Measurements from ENCODE around the gene HS6ST1.

The HS6ST1 gene, protein sequence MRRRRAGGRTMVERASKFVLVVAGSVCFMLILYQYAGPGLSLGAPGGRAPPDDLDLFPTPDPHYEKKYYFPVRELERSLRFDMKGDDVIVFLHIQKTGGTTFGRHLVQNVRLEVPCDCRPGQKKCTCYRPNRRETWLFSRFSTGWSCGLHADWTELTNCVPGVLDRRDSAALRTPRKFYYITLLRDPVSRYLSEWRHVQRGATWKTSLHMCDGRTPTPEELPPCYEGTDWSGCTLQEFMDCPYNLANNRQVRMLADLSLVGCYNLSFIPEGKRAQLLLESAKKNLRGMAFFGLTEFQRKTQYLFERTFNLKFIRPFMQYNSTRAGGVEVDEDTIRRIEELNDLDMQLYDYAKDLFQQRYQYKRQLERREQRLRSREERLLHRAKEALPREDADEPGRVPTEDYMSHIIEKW

GRCh38 chr2:128318776-128319464, at the start of gene HS6ST1:
Gene HS6ST1 (minus strand): TSS chr2:128318868. CDS start chr2:128318563, 305 bp downstream.
- DNase-seq = peak; percentile 53

DNA sequence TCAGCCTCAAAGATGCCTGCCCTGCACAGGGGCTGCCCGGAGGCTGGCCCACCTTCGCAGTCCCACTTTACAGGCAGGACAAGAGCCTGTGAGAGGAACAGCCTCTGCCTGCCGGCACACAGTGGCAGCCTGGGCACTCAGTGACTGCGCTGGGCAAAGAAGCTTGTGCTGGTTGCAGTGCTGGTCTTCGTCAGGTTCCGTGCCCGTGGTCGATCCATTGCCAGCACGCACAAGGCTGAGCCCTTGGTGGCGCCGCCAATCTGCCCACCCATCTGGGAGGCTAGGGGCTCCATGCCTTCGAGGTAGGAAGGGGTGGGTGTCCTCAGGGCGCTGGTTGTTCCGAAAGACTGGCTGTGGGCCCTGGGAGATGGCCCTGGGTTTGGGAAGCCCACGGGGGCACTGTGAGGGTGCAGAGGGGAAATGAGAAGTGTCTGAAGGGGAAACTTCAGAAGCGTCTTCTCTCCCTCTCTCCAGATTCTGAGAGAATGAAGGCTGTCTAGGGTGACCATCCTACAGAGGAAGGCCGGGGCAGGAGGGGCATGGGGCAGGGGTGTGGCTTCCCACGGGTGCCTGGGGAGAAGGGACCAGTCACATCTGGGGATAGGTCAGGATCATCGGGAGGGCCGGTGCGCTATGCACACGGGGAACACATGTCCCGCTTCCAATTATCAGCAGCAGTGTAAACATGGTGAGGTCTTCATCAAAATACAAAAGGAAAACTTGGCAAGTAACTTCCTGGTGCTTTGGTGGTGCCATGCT, 49.1 kb upstream of the HS6ST1 start:
- DNase-seq = no peak

DNA sequence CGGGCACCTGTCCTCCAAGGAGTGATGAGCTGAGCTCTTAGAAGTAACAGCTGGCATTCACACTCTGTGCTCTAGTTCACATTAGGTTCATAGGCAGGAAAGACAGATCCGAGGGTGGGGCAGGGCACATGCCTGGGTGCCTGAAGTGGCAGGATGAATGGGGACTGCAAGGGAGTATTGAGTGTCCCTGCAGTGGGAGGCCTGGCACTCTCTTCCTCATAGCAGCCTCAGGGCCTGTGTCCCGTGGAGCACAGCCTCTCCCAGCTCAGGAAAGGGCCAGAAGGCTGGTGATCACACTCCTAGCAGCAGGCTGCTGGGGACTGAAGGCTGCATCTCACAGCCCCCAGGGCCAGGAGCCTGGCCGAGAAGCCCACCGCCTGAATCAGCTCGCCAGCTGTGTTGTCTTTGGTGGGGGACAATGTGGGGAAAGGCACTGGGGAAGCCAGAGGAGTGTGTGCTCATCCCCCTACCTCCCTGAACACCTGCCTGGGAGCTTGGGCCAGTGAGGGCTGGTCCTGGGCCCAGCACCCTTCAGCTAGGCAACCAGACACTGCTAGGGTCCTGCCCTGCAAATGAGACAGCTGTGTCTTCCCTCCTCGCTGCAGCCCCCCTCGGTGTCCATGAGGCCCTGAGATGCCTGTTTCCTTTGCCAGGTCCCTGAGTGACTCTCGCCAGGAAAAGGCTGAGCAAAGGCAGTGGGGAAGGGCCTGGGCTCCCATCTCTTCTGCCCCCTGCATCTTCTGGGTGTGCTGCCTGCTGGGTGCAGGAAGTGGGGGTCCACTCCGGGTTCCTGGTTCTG, 48.2 kb upstream of the HS6ST1 start:
- DNase-seq = no peak

DNA sequence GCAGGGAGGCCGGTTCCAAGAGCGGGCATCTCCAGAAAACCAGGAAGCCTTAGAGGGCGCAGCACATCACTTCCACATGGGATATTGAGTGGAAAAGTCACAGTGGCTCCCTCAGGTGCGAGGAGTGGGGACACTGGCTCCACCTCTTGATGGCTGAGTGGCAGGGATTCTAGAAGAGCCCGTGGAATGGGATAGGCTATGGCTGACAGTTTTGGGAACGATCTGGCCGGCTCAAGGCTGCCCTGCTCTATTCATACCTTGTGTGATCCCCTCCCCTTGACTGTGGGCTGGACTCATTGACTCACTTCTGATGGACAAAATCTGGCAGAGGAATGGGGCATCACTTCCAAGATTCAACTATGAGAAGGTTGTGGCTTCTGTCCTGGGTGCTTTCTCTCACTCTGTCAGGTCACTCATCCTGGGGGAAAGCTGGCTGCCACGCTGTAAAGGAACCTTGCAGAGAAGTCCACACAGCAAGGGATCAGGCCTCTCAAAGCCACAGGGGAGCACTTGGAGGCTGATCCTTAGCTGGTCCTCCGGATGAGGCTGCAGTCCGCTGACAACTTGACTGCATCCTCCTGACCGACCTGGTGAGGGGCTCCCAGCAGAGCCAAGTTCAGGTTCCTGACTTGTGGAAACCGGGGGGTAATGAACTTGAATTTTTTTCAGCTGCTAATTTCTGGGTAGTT, 46.7 kb upstream of the HS6ST1 start:
- DNase-seq = no peak

GRCh38 chr2:128364441-128364911, 45.8 kb upstream of the HS6ST1 start:
- no peak for DNase-seq

DNA sequence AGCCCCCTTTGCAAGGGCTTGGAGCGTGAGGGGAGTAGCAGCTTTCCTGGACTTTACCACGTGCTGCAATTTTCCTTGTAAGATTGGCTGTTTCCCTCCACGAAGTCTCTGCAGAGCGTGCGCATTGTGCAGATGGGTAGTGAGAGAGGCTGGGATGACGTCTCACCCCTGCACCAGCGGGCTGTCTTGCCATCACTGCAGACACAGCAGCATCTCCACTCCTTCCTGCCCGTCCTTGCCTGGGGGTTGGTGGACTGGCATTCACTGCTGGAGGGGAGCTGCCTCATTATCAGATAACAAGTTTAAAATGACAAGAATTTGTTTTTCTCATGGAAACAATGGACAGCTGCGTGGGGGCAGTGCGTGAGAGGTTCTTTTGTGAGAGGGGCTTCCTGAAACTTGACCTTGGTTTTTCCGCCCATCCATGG, 45.3 kb upstream of the HS6ST1 start:
- DNase-seq = no peak

GRCh38 chr2:128362889-128363228, 44.2 kb upstream of the HS6ST1 start:
- DNase-seq = no peak

DNA sequence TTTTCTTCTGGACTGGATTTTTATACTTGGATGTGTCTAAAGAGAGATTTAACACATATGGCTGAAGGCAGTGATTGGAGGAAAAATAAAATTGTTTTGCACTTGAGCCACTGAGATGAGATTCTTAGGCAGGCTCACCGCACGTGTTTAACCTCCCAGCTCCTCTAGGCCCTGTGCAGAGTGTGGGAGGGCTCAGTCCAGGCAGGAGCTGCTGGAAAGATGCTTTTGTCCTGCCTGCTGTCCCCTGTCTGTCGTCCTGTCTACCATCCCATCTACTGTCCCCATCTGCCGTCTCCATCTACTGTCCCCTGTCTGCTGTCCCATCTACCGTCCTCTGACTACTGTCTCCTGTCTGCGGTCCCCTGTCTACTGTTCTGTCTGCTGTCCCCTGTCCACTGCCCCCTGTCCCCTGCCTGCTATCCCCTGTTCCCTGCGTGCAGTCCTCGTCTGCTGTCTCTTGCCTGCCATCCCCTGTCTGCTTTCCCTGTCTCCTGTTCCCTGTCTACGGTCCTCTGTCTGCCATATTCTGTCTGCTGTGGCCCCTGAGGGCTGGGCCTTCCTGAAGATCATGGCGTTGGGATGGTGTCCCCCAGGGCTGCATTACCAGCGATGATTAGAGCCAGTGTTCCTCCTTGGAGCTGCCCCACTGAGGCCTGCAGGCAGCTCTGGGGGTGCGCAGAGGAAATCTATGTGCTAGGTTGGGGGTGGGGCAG, 43.7 kb upstream of the HS6ST1 start:
- DNase-seq = no peak

DNA sequence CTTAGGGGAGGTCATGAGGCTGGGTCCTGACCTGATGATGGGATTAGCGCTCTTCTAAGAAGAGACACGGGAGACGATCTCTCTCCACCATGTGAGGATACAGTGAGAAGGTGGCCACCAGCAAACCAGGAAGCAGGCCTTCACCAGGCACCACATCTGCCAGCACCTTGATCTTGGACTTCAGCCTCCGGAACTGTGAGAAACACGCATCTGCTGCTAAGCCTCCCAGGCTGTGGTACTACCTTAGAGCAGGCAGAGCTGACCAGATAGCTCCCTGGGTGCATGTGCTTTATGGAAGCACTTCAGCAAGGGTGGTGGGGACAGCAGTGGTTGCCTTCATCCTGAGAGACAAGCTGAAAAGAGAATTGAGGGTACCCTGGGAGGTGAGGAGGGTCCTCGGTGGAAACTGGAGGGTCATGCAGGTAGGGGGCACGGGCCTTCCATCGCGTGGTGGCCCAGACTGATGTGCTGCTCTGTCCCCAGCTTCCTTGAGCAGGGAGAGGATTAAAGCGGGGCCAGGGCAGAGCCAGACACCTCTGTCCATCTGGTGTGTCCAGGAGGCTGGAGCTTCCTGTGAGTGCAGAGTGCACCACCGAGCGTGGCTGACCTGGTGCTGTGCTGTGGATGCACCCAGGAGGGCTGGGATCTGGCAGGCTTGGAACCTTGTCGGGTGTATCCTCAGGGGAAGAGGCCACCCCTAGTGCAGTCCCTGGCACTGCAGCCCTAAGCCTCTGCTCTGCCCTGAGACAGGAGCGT, 42.9 kb upstream of the HS6ST1 start:
- no peak for DNase-seq

GRCh38 chr2:128360711-128361110, 42.0 kb upstream of the HS6ST1 start:
- no peak for DNase-seq

GRCh38 chr2:128359841-128360240, 41.2 kb upstream of the HS6ST1 start:
- no peak for DNase-seq

DNA sequence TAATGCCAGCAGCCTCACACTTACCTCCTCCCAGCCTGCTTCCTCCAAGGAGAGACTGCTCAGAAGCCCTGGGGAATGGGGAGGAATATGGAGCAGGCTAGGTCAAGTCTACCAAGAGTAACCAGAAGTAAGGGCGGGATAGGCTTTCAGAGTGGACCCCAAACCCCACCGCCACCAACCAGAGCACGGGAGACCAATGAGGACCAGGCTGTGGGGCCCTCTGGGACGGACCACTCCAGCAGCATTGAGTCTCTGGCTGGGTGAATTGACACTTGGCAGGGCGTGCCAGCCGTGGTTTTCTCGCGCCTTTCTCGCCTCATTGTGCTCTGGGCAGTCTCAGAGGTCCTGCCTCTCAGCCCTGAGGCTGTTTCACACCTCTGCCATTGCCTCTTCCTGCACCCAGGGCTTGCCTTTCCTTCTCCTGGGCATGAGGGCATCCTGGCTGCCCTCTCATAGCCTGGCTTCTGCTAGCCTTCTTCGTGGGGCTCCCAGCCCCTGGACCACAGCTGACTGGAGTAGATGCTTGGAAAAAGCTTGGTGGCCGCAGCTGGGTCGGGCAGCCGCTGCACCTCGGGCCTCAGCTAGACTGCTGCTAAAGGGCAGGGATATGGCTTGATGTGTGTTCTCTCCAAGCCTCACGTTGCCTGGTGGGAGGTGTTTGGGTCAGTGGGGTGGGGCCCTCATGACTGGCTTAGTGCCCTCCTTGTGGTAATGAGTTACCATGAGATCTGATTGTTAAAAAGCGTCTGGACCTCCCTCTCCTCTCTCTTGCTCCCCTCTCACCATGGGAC, 40.5 kb upstream of the HS6ST1 start:
- no peak for DNase-seq

DNA sequence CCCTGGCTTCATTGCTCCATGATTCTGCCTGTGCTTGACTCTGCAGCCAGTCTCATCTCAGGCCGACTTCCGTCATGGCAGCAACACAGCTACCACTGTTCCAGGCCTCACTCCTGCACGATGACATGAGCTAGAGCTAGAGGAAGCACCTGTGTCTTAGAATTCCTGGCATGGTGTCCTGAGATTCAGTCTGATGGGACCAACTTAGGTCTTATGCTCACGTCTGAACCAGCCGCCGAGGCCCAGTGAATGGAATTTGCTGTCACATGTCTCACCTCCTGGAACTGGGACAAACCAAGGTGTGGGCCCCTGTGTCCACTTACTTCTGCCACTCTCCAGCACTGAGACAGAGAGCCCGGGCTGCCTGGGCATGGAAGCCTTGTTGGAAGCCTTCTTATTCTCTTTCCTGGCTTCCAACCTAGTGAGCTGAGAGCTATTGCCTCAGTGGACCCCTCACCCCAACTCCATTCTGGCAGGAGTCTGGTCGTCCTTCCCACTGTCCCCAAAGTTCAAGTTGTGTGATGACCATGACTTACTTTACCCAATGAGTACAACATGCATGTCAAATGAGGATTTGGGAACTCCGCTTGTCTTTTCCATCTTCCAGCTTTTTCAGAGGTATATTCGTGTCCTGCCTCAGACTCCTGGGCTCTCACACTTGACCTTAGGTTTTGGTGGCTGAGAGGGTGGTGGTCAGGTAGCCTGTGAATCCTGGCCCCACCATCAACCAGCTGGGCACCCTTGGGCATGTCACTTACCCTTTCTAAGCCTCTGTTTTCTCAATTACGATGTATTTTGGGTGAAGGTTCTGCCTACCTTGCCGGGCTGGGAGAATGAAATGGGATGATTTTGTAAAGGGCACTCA, 39.1 kb upstream of the HS6ST1 start:
- no peak for DNase-seq

- no peak for DNase-seq
Observed at GRCh38 chr2:128356127-128356526, 37.5 kb upstream of the HS6ST1 start.

DNA sequence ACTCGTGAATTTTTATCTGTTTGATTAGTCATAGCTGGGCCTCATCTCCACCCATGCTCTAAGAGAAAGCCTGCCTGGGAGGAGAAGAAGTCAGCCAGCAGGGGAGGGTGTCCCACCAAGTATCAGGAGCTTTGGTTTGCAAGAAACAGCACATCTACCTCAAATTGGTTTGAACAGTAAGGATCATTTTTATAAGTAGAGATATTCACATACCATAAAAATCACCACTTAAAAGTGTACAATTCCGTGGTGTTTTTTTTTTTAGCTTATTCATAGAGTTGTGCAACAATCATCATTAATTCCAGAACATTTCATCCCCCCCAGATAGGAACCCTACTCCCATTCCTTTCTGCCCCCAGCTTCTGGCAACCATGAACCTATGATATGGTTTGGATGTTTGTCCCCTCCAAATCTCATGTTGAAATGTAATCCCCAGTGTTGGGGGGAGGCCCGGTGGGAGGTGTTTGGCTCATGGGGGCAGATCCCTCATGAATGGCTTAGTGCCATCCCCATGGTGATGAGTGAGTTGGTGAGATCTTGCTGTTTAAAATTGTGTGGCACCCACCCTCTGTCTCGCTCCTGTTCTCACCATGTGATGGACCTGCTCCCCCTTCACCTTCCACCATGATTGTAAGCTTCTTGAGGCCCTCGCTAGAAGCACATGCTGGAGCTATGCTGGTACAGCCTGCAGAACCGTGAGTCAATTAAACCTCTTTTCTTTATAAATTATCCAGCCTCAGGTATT, 36.2 kb upstream of the HS6ST1 start:
- no peak for DNase-seq

DNA sequence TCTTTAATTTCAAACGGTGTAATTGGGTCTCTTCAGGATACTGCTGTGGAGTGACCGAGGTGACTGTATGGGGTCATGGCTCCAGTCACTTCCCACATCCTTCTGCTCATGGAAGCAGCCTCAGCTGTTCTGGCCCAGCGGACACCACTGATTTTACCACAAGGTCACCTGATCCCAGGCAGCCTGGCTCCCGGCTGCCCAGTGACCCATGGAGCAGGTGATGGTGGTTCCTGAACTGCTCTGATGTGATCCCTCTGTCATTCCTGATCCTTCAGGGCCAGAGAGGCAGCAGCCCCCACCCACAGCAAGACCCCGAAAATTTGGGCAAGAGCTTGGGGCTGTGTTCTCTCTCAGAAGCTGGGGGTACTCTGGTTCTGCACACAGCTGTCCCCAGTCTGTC, 35.5 kb upstream of the HS6ST1 start:
- no peak for DNase-seq

DNA sequence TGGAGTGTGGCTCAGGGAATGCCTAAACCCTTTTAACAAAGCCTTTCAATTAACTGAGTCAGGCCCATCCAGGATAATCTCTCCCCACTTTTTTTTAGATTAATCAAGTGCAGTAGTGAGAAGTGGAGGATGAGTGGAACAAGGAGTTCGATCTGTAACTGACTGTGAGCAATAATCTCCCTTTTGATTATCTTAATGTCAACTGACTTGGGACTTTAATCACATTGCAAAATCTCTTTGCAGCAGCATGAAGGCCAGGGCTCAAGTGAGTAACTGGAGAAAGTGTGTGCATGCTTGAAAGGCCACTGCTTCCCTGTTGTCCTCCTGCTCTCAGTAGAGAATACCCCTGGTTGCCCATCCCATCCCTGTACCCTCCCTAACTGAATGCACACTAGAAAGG, 32.1 kb upstream of the HS6ST1 start:
- no peak for DNase-seq

DNA sequence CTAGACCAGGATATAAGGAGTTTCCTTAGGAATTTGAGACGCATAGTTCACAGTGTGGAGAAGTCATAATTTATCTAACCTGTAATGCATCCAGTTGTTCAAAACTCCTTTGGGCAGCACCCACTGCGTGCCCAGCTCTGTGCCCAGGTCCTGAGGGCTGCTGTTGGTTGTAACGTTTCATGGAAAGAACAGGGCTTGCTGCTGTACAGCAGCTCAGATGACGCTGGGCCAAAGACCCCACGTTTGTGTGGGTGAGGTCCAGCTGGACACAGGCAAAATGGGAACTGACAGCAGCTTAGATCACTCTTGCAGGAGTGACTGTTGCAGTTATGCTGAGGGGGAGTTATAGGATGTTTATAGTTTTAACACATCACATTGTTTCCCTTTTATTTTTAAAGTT, 30.0 kb upstream of the HS6ST1 start:
- DNase-seq = no peak
